HG03135 (cell line): ENCODE measurements around the gene COMMD9.

Experiments used
- ATAC-seq: cut with Tn5 transposase; IDR thresholded peaks from one replicate; pipeline ENCODE4 v1.9.1; 2021; ENCODE audit warnings: mild to moderate bottlenecking, moderate library complexity; ENCODE audit not compliant: unreplicated experiment

Gene COMMD9

DNA sequence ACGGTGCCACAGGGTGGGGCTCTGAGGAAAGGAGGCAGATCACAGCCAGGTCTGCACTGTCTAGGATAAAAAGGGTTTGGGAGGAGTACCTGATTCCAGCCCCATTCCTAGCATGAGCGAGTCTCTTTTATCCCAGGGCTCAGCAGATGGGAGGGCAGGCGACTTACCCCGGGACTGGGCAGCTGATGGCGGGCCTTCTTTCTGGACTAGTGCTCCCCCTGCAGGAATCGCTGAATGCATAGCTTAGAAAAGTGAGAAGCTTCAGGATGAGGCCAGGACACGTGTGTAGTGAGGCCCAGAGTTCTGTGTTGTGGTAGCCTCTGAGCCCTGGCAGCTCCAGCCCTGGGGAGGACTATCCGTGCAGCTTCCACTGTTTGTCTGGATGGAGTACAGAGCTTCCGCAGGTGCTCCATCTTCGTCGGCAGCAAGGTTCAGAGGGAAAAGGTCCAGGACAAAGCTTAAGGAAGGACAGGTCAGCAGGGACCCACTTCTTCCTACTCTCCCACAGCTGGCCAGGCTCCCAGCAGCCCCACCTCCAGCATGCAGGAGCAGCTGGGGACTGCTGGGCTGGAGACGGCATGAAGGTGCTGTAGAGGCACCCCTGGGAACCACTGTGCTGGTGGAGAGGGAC lies 30.4 kb downstream of the COMMD9 start:
- ATAC-seq: no peak

DNA sequence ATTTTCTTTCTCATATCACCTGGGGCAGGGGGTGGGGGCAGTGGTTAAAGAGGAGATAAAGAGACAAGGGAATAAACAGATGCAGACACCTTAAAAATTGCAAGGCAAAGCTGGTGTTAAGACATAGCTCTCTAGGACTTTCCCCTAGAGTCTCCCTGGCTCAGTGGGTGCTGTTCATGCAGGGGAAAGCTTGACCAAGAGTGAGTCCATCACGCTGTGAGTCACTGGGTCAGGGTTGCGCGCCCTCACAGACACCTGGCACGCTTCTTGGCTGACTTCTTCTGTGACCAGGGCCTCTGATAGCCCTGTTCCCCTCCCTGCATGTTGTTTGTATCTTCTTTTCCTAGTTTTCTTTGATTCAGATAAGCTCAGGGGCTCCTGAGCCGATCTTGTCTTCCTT lies 31.9 kb downstream of the COMMD9 start:
- no peak for ATAC-seq

DNA sequence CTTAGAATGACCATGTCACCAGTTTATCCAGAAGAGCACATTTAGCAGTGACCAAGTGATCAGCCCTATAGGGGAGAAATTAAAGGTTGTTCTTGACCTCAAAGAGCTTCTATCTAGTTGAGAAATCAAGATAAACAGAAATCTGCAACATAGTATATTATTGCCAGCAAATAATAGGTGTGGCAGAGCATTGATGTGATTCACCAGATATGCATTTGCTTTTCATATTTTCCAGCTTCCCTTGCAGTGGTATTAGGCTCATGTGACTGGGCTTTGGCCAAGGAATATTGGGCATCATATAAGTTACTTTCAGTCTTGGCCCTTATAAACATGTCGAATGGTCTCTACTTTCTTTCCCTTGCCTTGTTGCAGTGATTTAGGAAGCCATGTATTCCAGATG lies 34.5 kb downstream of the COMMD9 start:
- no peak for ATAC-seq

DNA sequence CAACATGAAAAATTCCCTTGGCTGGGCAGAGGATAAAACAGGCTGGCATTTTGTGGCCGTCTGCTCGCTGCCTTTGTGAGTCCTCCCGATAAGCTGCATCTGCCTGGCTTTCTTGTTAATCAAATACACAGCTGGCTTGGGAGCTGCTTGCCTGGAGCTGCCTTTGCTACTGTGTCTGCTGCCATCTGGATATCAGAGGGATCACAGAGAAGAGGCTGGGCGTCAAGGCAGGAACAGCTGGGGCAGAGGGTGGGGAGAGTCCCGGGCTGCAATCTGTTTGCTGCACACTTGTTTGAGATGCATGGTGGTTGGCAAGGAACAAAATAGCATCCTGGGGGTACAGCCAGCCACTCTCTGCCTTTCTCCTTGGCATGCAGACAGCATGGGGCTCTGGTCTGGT lies 36.0 kb downstream of the COMMD9 start:
- ATAC-seq: no peak

DNA sequence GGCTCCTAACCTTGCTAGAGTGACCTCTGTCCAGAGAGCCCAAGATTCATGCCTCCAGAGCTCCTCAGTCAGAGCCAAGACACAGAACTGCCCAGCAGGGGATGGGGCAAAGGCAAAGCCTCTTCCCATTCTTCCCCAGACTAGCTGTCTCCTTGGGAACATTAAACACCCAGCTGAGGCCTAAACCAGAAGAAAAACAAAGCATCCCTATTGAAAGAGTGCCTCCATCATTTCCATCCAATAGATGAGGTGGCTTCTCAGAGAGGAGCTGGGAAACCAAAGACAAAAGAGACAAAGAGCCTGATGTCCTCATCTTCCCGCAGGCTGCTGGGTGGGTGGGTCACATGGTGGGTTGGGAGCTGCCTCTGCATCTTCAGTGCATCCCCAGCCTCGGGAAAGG lies 37.4 kb downstream of the COMMD9 start:
- no peak for ATAC-seq

DNA sequence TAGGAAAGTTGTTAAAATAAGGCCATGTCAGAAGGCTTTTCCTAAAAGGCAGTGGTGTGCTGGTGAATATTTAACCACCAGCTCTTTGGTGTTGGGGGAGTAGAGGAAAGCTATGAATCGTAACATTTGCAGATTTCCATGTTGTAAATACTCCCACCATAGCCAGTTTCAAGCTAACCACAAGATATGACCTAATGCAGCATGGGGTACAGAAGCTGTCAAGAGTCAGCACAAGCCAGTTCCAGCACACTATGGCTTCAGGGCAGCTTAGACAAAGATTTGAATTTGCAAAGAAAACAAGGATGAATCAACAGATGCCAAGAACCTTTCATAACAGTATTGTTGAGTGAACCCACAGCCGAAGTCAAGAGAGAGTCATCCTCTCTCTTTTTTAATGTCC lies 40.0 kb downstream of the COMMD9 start:
- ATAC-seq: no peak

DNA sequence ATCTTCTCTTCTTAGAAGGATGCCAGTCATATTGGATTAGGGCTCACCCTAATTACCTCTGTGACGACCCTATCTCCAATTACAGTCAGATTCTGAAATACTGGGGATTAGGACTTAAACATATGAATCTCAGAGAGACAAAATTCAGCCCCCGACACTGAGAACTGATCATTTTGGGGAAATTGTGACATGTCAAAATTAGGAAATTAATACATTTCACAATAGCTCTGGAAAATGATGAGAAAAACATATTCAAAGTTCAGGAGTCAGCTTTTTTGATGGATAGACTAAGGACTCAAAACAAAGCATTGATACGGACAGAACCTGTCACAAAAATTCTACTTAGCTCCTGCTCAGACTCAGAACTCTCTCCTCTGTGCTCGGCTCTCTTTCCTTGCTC lies 40.8 kb downstream of the COMMD9 start:
- no peak for ATAC-seq

DNA sequence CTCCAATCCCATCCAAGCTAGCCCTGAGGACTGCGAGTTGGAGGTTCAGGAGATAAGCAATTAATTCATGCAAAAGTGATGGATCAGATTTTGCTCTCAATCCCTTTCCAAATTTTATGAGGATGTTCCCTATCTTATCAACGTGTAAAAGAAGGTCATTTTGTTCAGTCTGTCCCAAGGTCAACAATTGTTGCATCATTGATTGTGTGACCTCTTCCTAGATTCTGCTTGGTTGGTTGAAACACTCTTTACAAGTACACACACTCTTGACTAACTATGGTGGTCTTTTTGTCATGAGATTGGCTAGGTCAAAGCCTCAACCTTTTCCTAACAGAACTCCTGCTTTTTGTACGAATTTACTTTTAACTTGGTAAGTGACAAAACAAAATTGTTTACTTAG lies 41.7 kb downstream of the COMMD9 start:
- no peak for ATAC-seq

DNA sequence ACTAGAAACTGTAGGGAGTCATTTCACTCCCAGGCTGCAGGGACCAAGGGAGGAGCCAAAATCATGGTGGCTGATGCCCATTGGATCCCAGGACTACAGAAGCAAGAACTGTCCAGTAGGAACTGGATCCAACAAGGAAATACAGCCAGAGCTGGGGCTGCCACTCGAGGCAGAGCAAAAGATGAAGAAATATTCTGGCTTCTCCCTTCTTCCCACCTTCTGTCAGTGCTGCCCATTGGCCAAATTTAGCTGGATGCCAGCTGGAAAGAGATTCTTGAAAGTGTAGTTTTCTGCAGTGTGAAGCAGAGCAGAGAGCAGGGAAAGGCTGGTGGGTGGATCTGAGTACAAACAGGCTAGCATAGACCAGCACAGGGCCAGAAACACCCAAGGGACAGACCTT lies 45.6 kb downstream of the COMMD9 start:
- no peak for ATAC-seq

DNA sequence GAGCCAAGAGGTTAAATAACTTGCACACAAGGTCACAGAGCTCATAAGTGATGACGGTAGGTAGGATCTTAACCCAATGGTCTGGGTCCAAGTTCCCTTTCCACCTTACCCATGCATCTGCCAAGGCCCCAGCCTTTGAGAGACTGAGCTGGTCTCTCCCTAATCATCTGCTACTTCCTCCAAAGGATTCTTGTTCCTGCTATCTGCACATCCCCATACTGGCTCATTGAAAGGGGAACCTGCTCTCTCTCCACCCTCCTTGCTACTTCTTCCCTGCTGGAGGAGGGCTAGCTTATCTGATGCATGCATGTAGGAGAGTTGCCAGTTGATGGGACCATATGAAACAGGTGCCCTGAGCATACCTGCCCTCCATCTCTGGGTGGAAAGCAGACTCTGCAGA lies 47.7 kb downstream of the COMMD9 start:
- no peak for ATAC-seq

DNA sequence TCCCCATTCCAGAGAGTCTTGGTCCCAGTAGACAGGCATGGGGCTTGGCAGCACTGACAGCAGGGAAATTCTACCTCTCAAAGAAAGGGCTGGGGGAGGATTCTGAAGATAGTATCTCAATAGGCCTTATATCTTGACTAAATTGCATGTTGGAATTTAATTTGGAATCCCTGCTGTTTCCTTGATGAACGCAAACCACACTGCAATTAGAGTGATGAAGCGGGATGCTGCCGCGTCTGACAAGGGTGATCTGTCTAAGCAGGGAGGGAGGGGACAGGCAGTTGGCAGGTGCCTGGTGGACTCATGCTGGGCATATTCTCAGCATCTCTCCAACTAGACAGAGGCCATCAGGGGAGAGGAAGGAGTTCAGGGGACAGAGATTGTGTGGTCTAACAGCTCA lies 48.4 kb downstream of the COMMD9 start:
- no peak for ATAC-seq

DNA sequence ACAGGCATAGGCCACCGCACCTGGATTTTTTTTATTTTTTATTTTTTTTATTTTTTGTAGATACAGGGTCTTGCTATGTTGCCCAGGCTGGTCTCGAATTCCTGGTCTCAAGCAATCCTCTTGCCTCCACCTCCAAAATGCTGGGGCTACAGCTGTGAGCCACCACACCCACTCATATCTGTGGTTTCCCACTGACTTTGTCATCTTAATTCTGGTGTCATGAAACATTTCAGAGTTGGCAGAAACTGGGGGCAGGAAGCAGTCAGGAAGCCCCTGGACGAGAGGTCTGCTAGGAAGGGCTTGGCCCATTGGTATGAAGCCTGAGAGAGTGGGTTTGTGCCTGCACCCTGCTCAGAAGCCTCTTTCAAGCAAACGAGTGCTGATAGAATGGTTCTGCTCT lies 49.1 kb downstream of the COMMD9 start:
- ATAC-seq: no peak

DNA sequence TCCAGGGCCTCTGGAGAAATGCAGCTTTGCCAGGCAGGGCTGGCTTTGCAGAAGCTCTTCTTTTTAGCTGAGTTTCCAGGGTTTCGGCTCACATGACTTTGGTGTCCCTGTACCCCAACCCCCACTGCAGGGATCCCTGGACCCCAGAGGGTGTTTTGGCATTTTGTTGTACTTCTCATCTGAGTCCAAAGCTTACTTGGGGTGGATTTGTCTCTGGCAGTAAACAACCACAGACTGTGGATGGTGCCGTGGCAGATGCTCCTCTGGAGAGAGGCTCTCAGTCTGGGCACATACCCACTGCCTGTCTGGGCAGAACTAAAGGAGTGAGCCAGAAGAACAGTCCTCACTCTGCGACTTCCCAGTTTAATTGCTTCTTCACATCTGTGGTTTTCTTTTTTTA lies 49.6 kb downstream of the COMMD9 start:
- ATAC-seq: no peak

DNA sequence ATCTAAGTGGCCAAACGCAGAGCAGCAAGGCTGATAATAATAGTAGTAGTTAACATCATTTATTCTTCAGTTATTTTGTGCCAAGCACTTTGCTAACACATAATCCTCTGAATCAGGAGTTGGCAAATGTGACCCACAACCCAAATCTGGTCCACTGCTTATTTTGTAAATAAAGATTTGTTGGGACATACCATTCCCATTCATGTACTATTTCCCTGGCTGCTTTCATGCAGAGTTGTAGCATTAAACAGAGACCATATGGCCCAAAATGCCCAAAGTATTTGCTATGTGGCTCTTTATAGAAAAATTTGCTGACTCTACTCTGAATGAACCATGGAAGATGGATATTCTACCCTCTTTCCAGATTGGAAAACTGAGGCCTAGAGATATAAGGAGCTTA lies 50.3 kb downstream of the COMMD9 start:
- no peak for ATAC-seq

DNA sequence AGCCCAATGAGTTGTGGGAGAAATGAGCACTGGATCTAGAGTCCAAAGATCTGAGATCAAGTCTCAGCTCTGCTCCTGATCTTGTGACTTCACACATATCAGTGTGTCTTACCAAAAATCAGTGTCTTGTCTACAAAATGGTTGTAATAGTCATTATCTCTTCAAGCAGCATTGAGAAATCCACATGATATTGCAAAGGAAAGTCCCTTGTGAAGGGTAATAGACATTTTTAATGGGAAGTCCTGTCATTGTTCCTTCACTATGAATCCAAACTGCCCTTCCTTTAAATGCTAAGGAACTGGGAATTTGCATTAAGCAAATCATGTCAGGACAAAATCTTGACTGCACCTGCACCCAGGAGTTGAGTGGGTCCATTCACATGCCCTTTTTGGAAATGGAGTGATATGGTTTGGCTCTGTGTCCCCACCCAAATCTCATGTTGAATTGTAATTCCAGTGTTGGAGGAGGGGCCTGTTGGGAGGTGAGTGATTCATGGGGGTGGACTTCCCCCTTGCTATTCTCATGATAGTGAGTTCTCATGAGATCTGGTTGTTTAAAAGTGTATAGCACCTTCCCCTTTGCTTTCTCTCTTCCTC lies 51.1 kb downstream of the COMMD9 start:
- no peak for ATAC-seq

DNA sequence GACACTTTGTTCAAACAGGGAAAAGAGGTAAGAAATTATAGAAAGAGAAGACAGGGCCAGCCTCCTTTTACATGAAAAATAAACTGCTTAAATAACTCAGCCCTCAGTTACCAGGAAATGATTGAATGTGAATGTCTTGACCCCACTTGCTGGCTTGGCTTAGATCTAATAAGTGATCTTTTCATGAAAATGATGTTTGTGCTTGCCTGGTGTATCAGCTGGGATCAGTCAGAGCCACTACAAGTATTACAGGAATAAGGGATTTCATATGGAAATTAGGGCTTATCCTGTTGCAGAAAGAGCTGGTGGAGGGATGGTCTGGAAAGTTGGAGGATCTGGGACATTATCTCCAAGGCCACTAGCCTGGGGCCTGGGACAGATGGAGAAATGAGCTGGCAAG lies 51.8 kb downstream of the COMMD9 start:
- no peak for ATAC-seq

DNA sequence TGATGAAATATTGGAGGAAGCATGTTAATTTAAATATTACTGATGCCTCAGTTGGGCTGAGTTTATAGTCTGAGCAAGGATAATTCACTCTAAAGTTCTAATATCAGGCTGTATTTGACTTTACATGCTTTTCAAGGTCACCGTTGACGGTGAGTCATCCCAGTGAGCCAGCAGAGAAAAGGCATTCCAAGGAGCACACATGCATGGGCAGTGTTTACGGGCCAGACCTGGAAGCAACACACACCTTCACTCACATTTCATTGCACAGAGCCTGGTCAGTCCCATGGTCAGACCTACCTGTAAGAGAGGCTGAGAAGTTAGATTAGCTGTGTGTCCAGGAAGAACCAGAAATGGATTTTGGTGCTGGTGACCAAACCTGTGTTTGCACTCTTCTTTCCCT lies 53.5 kb downstream of the COMMD9 start:
- no peak for ATAC-seq

DNA sequence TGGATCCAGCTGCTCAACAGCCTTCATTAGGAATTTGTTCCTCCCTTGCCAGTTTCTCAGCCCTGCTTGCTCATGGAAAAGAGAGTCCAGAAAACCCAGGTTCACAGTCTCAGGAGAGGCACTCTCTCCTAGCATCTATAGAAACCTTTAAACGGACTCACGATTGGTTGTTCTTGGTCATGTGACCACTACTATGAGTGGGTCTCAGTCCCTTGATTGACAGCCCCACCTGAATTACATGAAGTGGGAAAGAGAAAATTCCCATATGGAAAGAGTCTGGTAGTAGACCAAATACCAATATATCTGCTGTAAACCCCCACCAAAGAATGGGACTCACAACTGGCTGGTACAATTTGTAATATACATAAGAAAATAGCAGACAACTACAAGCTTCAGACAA lies 54.4 kb downstream of the COMMD9 start:
- no peak for ATAC-seq

DNA sequence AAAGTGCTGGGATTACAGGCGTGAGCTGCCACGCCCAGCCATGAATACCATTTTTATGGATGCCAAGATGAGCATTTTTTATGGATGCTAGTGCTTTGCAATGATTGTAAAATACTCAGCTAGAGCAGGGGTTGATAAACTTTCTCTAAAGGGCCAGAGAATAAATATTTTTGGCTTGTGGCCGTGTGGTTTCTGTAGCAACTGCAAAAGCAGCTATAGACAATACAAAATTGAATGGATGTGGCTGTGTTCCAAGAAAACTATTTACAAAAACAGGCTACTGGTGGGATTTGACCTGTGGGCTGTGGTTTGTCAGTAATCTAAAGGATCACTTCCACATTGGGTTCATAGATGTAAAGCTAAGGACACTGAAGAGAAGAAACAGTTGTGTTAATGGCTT lies 56.0 kb downstream of the COMMD9 start:
- no peak for ATAC-seq

DNA sequence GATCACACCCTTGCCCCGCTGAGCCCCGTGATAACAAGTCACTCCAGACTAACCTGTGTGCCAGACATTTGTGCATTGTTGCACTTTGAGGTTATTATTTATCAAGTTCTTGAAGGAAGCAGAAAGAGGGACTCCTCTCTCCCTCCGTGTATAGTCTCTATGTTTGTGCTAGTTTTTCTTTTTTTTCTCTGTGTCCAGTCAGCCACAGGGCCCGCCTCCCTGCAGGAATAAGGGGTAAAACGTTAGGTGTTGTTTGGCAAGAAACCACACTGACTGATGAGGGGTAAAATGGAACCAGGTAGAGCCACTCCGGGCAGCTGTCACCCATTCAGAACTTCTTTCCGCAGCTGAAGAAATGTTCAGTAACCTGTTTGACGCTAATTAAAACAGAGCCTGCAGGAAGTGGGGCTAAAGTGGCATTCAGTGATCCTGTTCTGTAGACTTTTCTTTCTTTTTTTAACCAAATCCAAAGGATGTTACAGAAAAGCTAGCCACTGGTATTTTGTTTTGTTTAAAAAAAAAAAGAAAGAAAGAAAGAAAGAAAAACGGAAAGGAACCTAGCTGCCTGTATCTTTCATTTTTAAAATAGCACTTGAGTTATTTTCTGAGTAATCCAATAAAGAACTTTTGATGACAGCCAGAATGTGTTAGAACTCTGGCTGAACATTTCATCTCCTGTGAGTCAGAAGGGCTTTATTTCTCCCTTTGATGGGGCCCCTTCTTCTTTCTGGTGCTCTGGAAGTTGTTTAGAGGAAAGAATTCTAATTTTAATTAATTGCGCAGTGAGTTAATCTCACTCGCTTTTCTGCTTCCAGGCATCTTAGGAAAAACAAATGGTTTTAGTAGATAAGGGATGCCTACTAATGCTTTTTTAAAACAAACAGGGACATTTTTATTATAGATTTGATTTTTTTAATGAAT lies 58.2 kb downstream of the COMMD9 start:
- ATAC-seq: no peak

DNA sequence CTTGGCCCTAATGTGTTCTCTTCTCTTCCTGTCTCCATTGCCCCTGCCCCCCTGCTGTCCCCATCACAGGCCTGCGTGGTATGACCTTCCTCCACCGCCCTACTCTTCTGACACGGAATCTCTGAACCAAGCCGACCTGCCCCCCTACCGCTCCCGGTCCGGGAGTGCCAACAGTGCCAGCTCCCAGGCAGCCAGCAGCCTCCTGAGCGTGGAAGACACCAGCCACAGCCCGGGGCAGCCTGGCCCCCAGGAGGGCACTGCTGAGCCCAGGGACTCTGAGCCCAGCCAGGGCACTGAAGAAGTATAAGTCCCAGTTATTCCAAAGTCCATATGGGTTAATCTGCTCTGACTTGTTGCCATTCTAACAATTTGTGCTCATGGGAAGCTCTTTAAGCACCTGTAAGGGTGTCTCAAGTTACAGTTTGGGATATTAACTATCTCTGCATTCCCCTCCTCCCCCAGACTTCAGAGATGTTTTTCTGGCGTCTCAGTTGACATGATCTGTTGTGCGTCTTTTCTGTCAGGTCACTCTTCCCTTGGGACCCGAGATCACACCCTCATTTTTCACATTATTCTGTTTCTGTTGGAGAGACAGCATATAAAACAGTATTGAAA lies 60.0 kb downstream of the COMMD9 start:
- ATAC-seq: no peak

DNA sequence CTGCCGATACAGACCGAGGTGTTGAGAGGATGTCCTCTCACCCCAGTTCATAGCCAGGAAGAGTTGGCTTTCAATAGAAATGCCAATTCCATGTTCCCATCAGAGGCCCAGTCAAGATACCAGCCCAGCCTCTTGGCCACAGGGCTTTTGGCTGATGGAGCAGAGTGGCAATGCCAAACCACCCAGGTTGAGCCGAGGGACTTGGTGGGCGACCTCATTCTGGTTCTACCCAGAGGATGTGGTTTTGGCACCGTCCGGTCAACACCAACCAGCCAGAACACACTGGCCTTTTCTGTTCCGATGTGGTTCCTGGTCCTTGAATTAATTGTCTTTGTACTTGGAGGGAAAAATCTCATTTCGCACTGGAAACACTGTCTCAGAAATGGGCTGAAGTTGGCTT lies 60.5 kb downstream of the COMMD9 start:
- no peak for ATAC-seq
